Kidney epithelial cell (primary cell): ENCODE measurements around the gene CALN1. TPM values are rescaled to one million over a fixed set of nuclear protein-coding genes. Genes with fewer than 3 reads are reported as not detected.

ENCODE experiments used
- DNase-seq: peaks from one replicate; pipeline ENCODE4 v3.0.0-alpha.2; 2010; ENCODE audit warnings: low read depth
- H3K27me3 ChIP-seq: 2 replicates; pipeline ENCODE4 v1.6.0; 2011; ENCODE audit warnings: low read length; ENCODE audit not compliant: control insufficient read depth, insufficient read depth
- H3K36me3 ChIP-seq: 2 replicates; pipeline ENCODE4 v1.5.1; 2011; ENCODE audit warnings: low read length; ENCODE audit not compliant: control insufficient read depth, insufficient read depth
- H3K4me3 ChIP-seq: 2 replicates; pipeline ENCODE4 v1.5.1; 2011; ENCODE audit warnings: low read depth, mild to moderate bottlenecking, control low read depth, low read length
- CTCF ChIP-seq: IDR thresholded peaks from 2 replicates; pipeline ENCODE4 v1.5.1; 2011; ENCODE audit warnings: mild to moderate bottlenecking, moderate library complexity, low read length, control low read depth, inconsistent platforms; ENCODE audit not compliant: insufficient read depth, poor library complexity, severe bottlenecking
- total RNA-seq: library from RNA; depleted of rRNA; stranded (reverse); fragments of >200 nt; gene quantifications from 2 replicates; pipeline ENCODE4 v1.2.3, GENCODE V29; 2015

Gene CALN1
- total RNA-seq, 1 donor from 2014 or later = not detected

GRCh38 chr7:71857338-71857737, 554.8 kb downstream of the CALN1 start:
- Histone ChIP-seq H3K36me3 (no peaks in the 10 kb centered on the region), H3K27me3 (no peaks in the 10 kb centered on the region), H3K4me3 (no peak overlapping the region)
- DNase-seq = no peak
- TF ChIP-seq CTCF = no peak

GRCh38 chr7:71854546-71855397, 557.4 kb downstream of the CALN1 start:
- H3K36me3 ChIP-seq = no peaks in the 10 kb centered on the region
- no peak for TF ChIP-seq CTCF
- H3K27me3 ChIP-seq = no peaks in the 10 kb centered on the region
- no peak for DNase-seq
- H3K4me3 ChIP-seq = no peak overlapping the region

GRCh38 chr7:71851776-71852498, 560.2 kb downstream of the CALN1 start:
- no peak for TF ChIP-seq CTCF
- Histone ChIP-seq H3K4me3 (no peak overlapping the region), H3K27me3 (no peaks in the 10 kb centered on the region), H3K36me3 (no peaks in the 10 kb centered on the region)
- no peak for DNase-seq

- no peak for TF ChIP-seq CTCF
- no peak overlapping the region for H3K4me3 ChIP-seq
- H3K27me3 ChIP-seq = no peaks in the 10 kb centered on the region
- no peak for DNase-seq
- no peaks in the 10 kb centered on the region for H3K36me3 ChIP-seq
Measured at GRCh38 chr7:71846160-71846559, 566.0 kb downstream of the CALN1 start.

GRCh38 chr7:71843676-71844075, 568.5 kb downstream of the CALN1 start:
- DNase-seq = no peak
- Histone ChIP-seq H3K36me3 (no peaks in the 10 kb centered on the region), H3K27me3 (no peaks in the 10 kb centered on the region), H3K4me3 (no peak overlapping the region)
- no peak for TF ChIP-seq CTCF
